Stimulated activated CD4-positive, alpha-beta T cell treated with anti-CD3 and anti-CD28 coated beads, TNF-alpha, amount 100 ng/mL, for 48 hours (primary cell): ENCODE data around the gene SYCN.

ENCODE experiments used
- DNase-seq, 3 donors: peaks; one replicate each; pipeline ENCODE4 v3.0.0-alpha.2; 2020; ENCODE audit warnings: low read depth in 3 of 3

The SYCN gene

GRCh38 chr19:39194832-39195542, 9.1 kb downstream of the SYCN start:
- DNase-seq = no peak

DNA sequence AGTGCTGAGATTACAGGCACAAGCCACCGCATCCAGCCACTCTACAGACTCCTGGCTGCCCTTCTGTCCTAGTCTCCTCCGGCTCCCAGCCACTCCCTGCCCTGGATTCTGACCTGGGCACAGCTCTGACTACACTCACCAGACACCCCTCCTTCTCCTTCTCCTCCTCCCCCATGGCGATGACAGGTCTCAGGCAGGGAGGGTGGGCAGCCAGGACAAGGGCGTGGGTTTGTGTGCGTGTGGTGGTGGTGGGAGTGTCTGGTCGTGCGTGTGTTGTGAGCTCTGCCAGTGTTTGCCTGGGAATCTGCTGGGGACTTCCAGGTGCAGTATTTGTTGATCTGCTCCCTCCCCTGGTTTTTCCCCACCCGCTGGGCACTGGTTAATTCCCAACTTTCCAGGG, 10.3 kb downstream of the SYCN start:
- no peak for DNase-seq

DNA sequence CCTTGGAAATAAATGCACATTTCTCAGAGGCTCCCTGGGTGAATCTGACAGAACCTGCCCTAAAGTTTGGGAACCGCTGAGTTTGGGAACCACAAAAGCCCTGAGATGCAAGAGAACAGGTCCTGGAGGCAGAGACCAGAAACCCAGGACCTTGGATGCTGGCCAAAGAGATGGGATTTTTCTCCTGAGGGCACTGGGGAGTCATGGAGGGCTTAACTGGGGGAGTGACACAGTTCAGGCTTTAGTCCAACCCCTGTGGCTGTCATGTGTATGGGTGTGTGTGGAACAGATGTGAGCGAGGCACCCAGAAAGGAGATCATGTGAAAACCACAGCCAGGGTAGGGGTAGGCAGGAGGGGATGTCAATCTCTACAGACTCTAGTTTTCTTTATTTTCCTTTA, 11.2 kb downstream of the SYCN start:
- DNase-seq = no peak

DNA sequence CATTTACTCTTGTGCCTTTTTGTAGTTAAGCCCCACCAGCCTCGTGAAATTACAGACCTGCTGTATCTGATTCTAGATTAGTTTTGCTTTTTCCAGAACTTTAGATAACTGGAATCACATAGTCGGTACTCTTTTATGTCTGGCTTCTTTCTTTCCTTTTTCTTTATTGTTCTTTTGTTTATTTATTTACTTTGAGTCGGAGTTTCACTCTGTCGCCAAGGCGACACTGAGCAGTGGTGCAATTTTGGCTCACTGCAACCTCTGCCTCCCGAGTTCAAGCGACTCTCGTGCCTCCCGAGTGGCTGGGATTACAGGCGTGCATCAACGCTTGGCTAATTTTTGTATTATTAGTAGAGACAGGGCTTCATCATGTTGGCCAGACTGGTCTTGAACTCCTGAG, 13.3 kb downstream of the SYCN start:
- no peak for DNase-seq

GRCh38 chr19:39188960-39189359, 15.1 kb downstream of the SYCN start:
- DNase-seq = no peak

DNA sequence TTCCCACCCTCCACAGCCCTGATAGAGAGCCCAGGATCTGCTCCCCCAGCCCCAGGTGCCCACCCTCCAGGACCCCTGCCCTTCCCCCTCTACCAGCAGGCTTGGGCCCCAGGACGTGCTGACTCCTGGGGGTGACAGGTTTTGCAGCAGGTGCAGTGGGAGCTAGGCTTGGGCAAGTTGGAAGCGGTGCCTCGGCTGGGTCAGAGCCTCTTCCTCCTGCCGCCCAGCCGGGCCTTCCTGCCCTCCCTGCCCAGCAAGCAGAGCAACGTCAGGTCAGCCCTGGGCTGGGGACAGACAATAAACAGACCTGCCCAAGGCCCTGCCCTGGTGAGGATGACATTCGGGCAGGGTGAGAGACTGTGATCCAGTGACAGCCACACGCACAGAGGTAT, 16.5 kb downstream of the SYCN start:
- no peak for DNase-seq

GRCh38 chr19:39186391-39186790, 17.7 kb downstream of the SYCN start:
- no peak for DNase-seq

- no peak for DNase-seq
Measured at GRCh38 chr19:39183104-39183503, 21.0 kb downstream of the SYCN start.

DNA sequence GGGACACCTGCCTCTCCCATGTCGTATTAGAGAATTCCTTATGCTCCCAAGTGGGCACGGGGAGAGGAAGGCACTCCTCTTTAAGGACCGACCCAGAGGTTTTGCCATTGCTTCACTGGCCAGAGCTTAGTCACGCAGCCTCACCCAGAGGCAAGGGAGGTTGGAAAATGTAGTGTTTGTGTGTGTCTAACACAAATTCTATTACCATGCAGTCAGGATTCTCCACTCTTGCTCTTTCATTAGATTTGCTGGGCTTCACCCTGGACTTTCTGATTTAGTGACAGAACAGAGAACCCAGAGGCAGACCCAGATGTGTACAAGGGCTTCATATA, 21.9 kb downstream of the SYCN start:
- no peak for DNase-seq

DNA sequence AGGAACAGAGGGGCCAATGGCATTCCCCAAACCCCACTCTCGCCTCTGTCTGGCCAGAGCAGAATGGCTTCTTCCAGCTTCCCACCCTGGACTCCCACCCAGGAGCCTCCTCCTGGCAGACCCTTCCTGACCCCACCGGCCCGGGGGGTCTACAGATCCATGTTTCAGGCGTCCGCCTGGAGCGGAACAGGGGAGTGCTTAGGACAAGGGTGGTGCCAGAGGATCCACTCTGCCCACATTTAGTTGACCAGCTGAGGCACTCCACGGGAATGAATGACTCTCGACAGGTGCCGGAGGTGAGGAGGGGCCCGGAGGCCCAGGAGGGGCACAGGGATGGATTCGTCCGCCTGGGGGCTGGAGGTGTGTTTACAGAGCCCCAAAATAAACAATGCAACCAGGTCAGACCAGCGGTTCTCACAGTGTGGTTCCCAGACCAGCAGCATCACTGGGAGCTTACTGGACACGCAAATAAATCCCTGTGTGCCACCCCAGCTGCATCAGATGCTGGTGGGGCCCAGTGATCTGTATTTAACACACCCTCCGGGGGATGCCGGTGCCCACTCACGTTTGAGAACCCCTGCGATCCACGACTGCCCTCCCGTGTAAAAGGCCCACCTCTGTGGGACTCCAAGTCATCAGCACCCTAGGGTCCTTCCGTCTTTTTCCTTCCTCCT, 22.4 kb downstream of the SYCN start:
- DNase-seq = no peak

DNA sequence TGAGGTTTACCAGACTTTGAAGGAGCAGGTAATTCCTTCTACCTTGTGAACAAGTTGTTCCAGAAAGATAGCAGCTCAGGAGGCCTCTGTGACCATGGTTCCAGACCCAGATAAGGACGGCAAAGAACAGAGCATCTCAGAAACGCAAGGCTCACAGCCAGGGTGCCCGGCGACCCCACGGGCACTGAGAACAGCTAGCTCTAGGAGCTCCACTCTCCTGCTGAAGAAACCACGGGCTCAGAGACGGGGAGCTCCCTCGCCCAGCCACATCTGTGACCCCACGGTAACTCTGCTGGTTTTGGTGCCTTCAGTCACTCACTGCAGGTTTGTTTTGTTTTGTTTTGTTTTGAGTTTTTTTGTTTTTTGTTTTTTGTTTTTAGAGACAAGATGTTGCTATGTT, 23.3 kb downstream of the SYCN start:
- no peak for DNase-seq

- DNase-seq = no peak
Measured at GRCh38 chr19:39179754-39180153, 24.3 kb downstream of the SYCN start.

DNA sequence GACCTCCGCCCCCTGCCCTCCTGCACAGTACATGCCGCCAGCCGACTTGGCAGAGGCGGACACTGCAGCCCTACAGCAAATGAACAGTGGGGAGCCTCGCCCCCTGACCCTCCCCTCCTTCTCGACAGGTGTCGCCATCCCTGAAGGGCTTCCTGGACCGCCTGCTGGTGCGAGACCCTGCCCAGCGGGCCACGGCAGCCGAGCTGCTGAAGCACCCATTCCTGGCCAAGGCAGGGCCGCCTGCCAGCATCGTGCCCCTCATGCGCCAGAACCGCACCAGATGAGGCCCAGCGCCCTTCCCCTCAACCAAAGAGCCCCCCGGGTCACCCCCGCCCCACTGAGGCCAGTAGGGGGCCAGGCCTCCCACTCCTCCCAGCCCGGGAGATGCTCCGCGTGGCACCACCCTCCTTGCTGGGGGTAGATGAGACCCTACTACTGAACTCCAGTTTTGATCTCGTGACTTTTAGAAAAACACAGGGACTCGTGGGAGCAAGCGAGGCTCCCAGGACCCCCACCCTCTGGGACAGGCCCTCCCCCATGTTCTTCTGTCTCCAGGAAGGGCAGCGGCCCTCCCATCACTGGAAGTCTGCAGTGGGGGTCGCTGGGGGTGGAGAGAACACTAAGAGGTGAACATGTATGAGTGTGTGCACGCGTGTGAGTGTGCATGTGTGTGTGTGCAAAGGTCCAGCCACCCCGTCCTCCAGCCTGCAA, 25.6 kb downstream of the SYCN start:
- DNase-seq = no peak

DNA sequence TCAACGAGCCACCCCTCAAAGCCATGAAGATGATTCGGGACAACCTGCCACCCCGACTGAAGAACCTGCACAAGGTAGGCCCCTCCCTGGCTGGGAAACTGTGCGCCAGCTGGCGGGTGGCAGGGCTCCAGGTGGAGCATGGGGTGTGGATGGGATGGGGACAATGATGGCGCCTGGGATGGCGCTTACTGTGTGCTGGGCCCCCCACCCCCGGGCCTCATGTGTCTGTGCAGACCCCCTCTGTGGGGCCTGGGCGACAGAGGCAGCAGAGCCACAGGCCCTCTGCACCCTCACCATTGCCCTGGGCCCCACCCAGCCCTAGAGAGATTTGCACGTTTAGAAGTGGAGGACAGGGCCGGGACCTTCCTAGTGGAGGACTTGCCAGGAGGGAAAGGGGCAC, 26.3 kb downstream of the SYCN start:
- no peak for DNase-seq

DNA sequence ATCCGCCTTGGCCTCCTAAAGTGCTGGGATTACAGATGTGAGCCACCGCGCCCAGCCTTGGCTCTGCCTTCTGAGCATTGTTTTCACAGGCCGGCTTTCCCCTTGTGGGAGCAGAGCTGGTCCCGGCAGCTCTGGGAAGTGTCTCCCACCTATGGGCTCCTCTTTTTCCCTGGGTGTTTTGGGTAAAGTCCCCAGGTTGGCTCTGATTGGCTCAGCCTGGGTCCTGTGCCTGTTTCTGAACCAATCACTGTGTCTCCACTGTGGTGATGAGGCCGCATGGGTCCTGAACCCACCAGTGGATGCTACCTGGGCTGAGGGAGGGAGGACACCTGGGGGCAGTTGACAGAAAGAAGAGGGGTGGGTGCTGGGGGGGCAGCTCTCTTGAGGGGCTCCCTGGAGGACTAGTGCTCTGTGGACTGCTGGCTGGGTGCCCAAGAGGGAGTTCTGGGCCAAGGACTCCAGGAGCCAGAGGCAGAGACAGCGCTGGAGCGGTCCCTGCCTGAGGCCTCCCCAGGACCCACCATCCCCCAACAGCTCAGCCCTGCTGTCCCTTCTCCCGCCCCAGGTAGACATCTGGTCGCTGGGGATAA, 26.9 kb downstream of the SYCN start:
- no peak for DNase-seq

DNA sequence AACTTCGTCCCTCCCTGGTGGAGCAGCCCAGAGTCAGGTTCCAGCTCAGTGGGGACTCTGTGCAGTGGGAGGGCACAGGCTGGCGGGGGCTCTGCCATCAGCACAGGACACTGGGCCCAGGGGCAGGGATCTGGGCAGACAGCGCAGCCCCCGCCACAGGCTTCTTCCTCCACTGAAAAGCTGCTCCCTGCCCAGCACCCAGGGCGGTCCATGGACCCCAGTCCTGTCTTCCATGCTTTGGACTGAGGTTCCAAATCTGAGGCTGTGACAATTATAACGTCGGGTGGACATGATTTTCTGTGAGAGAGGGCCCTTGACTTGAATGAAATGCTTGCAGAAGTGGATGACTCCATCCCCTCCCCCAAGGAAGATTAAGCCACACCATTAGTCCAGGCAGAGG, 28.5 kb downstream of the SYCN start:
- no peak for DNase-seq

DNA sequence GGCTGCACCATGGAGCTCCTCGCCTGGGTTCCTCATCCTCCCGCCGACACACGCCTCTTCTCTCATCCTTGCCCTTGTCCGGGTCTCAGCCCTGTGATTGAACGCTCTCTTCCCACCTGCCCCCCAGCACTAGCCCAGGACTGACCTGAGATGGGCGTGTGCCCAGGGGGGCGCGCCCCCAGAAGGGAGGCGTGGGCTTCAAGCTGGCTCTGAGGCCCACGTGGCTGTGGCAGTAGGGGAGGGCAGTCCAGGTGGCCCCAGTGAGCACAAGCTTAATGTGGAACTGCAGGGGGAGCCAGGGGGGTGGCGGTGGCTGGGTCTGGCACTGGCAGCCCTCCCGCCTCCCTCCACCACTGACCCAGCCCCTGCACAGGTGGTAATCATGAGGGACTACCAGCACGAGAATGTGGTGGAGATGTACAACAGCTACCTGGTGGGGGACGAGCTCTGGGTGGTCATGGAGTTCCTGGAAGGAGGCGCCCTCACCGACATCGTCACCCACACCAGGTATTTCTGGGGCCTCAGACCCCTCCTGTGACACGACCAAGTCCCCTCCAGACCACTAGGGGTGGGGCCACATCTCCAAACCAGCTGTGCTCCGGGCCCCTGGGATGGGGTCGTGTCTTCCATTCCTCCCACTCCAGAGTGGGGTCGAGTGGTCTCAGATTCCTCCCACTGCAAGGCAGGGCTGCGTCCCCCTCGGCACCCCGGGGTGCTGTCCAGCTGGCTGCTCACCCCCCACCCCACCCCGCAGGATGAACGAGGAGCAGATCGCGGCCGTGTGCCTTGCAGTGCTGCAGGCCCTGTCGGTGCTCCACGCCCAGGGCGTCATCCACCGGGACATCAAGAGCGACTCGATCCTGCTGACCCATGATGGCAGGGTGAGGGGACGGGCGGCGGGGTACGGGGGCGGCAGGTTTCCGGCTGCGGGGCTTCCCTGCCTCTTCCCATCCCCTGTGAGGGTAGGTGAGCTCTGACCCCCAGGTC, 29.2 kb downstream of the SYCN start:
- no peak for DNase-seq

- no peak for DNase-seq
Measured at GRCh38 chr19:39174142-39174541, 29.9 kb downstream of the SYCN start.

DNA sequence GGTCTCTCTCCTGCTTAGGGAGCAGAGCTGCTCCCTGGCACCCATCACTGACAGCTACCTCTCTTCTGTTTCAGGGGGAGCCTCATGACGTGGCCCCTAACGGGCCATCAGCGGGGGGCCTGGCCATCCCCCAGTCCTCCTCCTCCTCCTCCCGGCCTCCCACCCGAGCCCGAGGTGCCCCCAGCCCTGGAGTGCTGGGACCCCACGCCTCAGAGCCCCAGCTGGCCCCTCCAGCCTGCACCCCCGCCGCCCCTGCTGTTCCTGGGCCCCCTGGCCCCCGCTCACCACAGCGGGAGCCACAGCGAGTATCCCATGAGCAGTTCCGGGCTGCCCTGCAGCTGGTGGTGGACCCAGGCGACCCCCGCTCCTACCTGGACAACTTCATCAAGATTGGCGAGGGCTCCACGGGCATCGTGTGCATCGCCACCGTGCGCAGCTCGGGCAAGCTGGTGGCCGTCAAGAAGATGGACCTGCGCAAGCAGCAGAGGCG, 30.5 kb downstream of the SYCN start:
- no peak for DNase-seq

GRCh38 chr19:39172700-39173501, 31.2 kb downstream of the SYCN start:
- no peak for DNase-seq
